RPMI8226 (cell line): ENCODE data around the gene TDRD5.
A peak's percentile ranks its signal among the peaks of the same experiment; 100 is the strongest.

Experiments used
- DNase-seq: peaks from one replicate; pipeline ENCODE4 v3.0.0-alpha.2; 2015

The TDRD5 gene, protein sequence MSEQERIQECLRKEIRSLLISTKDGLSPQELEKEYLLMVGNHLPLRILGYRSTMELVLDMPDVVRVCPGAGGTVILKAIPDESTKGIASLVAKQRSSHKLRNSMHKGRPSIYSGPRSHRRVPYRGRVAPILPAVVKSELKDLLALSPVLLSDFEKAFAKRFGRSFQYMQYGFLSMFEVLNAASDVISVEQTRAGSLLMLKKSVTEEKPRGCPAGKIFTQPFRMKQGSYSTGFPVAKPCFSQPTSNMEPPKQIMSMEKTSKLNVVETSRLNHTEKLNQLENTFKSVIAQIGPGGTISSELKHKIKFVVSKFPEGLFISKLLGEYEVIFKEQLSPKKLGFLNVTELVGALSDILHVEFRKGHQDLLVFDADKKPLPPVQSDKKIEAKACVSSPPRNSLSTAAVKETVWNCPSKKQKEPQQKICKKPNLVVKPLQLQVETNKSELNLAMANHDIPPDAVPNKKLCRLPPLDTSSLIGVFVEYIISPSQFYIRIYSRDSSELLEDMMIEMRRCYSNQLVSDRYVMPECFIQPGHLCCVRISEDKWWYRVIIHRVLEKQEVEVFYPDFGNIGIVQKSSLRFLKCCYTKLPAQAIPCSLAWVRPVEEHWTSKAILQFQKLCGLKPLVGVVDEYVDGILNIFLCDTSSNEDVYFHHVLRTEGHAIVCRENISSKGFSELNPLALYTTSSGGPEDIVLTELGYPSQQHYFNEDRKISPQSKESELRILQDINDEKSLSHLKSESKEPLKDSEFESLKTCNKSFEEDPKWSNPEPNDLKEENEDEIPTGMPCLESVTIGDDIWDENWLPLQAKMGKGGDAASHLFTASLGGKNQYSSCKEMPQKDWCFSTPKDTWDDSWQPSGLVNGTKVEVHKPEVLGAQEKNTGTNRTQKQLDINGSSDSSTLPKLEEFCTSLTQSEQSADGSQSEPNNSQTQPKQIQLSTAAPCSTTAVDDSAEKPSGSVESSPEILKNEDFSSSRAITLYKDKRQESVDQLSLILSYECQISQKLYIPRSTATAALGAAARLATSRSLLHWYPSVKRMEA

GRCh38 chr1:179591592-179592580, at the start of gene TDRD5:
Gene TDRD5 (plus strand): TSS chr1:179591832. CDS start chr1:179592616, 784 bp downstream.
- DNase-seq, result no peak

GRCh38 chr1:179545321-179545720, 46.3 kb upstream of the TDRD5 start:
- no peak for DNase-seq

DNA sequence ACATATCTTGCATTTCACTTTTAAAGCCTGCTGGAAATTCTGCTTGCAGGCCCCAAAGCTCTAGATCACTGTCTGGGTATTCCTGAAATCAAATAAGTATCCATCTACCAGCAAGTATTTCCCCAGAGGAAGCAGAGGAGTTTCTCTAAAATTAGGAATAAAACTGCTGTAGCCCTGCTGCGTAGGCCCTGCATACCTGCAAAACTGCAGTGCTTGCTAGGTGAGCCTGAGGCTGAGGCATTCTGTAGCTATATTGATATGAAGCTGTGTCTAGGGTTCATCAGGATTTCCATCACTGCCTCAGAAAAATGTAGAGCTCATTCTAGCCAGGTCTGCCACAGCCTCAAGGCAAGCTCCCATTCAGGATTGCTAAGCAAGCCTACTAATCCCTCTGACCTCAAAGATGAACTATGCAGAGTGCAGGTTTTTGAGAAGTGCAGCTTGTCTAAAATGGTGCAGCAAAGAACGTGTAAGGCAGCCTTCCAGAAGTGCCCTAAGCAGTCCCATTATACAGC, 44.6 kb upstream of the TDRD5 start:
- DNase-seq, result no peak

- no peak for DNase-seq
Measured at GRCh38 chr1:179548666-179549367, 42.8 kb upstream of the TDRD5 start.

- no peak for DNase-seq
Measured at GRCh38 chr1:179549368-179549700, 42.3 kb upstream of the TDRD5 start.

DNA sequence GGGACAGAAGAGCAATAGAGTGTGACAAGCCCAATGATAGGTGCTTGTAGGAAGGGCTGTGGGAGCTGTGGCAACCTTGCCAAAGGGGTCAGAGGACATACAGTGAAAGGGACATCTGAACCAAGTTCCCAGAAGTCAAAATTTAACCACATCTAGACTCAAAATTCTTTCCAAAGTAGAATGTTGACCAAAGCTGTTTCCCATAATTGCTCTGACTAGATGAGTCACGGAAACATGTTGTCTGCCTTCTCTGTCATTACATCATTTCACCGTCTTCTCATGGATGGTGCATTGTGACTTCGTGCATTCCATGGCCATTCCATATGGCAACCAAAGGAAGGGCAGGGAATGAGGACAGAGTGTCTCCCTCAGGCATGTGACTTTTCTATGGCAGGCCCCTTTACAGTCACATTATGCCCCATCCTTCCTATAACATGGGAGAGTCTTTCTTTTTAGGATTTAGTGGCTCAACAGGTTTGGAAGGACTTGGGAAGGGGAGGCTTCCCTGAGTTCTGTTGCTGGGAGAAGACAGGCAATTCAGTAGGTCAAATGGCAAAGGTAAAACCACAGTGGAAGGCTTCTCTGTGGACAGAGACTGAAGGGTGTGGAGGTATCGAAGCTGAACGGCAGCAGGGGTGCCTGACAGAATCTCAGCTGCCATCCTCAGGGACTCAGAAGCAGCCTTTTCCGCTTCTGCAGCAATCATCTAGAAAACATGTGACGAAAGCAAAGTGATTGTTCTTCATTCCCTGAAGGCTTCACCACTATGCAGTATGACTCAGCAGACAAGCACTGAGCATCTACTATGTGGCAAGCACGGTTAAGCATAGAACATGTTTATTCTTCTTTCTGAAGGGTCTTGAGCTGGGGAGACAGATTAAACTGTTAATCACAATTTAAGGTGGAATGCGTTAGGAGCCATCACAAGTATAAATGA, 40.6 kb upstream of the TDRD5 start:
- peak; percentile 28 for DNase-seq

DNA sequence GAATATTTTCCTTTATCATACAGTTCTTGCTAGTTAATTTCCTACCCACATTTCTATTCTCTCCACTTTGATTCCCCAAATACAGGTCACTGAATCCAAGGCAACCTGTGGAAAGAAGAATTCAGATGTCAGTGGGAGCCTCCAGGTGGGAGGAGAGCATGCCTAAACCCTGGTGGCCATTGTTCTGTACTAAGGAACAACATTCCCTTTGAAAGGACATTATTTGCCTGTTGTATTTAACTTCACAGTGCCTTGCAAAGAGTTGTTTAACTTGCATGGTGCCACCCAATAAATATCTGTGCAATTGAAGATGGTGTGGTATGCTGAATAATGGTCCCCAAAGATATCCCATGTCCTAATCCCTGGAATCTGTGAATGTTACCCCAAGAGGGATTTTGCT, 37.2 kb upstream of the TDRD5 start:
- no peak for DNase-seq

DNA sequence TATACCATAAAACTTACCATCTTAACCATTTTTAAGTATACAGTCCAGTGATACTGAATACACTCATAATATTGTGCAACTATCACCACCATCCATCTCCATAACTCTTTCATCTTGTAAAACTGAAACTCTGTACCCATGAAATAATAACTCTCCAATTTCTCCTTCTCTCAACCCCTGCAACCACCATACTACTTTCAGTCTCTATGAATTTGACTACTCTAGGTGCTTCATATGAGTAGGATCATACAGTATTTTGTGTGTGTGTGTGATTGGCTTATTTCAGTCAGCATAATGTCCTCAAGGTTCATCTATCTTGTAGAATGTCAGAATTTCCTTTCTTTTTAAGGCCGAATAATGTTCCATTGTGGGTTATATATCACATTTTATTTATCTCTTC, 33.6 kb upstream of the TDRD5 start:
- DNase-seq, result no peak

DNA sequence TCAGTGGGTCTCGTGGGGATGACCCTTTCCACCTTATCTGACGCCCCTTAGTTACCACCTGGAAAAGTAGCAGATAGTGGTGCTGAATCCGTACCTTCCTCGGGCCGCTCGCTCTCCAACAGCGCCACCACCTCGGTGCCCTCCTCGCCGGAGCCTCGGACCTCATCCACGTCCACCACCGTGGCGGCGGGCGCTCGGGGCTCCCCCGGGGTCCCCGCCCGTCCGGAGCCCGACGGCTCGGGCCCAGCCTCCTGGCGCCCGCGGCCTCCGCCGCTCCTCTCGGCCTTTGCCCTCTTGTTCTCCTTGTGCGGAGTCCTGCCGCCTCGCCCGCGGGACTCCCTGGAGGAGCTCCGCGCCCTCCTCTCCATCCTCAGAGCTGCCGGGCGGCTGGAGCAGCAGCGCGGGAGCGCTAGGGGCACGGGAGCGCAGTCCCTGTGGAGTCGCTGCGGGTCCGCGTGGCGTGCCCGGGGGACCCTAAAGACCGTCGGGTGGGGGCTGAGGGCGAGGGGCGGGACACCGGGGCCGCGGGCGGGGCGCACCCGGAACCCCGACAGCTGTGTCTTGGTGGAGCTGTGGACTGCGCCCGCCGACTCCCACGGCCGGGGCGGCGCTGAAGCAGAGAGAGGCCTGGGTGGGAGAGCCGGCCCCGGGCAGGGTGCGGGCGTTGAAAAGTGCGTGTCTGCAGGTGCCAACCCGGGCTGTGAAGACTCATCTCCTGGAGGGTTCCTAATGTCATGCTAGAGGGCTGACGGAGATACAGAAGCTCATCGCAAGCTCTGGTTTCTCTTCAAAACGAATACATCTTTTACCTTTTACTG, 15.9 kb upstream of the TDRD5 start, which contains the start of gene NPHS2:
NPHS2 (minus strand) TSS at position 452 of the 818 bp plus-strand sequence; CDS start at position 368, 84 bp downstream.
- DNase-seq, result no peak

DNA sequence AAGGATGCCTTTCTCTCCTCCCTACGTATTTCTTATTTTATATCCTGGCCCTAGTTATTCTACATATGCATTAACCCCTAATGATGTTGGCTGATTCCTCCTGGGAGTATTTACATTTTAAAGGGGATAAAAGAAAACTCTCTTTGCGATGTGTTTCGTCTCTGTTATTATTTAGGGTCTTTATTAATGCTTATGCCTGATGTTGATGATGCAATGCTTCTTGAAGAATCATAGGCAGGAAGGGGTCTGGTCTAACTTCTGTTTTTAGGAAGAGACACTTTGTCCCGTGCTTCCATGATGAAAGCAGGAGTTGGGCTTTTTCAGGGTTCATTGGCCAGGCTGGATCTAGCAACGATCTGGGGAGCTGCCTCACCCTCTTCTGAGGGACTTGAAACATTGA, 15.1 kb upstream of the TDRD5 start:
- DNase-seq, result no peak

GRCh38 chr1:179583771-179584320, 7.8 kb upstream of the TDRD5 start:
- DNase-seq, result no peak

DNA sequence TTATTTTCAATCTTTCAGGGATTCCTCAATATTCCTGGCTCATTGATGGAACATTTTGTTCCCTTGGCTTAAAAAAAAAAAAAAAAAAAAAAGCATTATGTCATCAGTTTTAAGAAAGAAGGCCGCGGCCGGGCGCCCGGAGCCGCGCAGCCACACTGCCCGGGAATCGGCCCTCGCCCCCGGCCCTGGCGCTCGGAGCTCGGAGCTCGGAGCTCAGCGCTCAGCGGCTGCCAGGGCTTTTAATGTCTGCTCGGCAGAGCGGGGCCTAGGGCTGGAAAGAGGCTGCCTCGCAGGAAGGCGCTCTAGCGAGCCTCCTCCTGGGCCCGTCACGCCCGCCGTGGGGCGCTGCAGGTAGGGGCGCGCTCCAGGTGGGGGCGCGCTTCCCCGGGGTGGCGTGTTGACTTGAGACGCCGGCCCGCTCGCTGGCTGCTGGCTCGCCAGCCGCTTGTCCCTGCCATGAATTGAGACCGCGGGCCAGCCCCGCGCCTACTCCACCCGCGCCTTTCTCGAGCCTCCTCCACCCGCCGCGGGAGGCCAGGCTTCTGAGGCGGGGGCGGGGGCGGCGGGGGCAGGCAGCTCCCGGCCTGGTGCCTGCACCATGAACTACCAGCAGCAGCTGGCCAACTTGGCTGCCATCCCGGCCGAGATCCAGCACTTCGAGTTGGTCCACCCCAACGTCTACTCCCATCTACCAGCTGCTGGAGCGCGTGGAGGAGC, 5.4 kb upstream of the TDRD5 start:
- peak; percentile 51 for DNase-seq

GRCh38 chr1:179587336-179587735, 4.3 kb upstream of the TDRD5 start:
- no peak for DNase-seq

GRCh38 chr1:179588425-179589024, 3.1 kb upstream of the TDRD5 start:
- DNase-seq, result no peak

DNA sequence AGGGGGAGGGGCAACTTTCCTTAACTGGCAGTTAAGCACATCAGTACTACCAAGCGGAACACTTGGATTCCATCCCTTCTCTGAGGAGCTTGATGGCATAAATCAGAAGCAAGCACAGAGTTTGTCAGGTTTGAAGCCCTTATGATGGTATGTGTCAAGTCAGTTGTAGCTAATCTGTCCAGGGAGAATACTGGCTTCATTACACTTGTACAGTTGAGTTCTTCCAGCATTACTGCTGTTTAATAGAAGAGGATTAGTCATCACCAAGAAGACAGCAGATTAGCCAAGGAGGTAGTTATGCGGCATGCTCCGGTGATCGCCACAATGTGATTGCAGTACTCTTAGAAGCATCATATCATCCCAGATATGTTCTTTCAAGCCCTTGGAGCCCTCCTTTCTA, 2.1 kb upstream of the TDRD5 start:
- DNase-seq, result no peak

DNA sequence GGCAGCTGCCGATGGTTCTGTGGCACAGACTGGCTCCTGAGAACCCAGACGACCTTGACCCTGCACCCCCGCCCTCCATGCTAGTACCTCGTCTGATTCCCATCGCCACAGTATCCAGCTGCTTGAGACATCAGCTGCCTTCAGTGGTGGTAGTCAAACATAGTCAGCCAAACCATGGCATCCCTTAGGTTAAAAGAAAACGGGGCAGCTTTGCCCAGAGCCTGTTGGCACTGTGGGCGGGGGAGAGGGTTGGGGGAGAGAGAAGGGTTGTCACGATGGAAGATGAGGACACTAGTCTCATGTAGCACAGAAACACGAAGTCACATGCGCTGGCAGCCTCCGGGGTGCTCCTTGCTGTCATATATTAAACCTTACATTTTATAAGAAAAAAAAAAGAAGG, 961 bp upstream of the TDRD5 start:
- DNase-seq, result no peak

GRCh38 chr1:179591253-179591591, 410 bp upstream of the TDRD5 start:
- DNase-seq, result no peak

GRCh38 chr1:179598631-179599030, 7.0 kb downstream of the TDRD5 start:
- peak; percentile 54 for DNase-seq
